KOPT-K1 (cell line): ENCODE data around the gene LTBP1.
"Not testable (repeated sequence)": the region's sequence is repeated elsewhere in the genome, so short reads cannot be mapped to it uniquely, and the experiment has no call there.

Source experiments
- H3K27ac ChIP-seq: fragments of 200-600 bp; sonication (generic); 2 replicates; pipeline ENCODE4 v1.5.1; 2016; ENCODE audit warnings: antibody characterized with exemption, mild to moderate bottlenecking, low read depth, low read length; ENCODE audit not compliant: poor library complexity, severe bottlenecking
- H3K36me3 ChIP-seq: fragments of 200-600 bp; sonication (generic); 2 replicates; pipeline ENCODE4 v1.5.1; 2017; ENCODE audit warnings: antibody characterized with exemption, mild to moderate bottlenecking, low read length, moderate library complexity; ENCODE audit not compliant: insufficient read depth
- H3K9me3 ChIP-seq: fragments of 200-600 bp; sonication (generic); 2 replicates; pipeline ENCODE4 v1.5.1; 2017; ENCODE audit warnings: antibody characterized with exemption, low read length, mild to moderate bottlenecking; ENCODE audit not compliant: insufficient read depth, poor library complexity, severe bottlenecking

Gene LTBP1

GRCh38 chr2:32946314-32947075, at the start of gene LTBP1:
Gene LTBP1 (plus strand): TSS chr2:32946953. CDS start chr2:32947325, 372 bp downstream.
- Histone ChIP-seq H3K36me3 (no peaks in the 10 kb centered on the region), H3K27ac (no peak within 1 kb of the TSS), H3K9me3 (no peaks in the 10 kb centered on the region)

GRCh38 chr2:32900246-32900973, 46.3 kb upstream of the LTBP1 start:
- Histone ChIP-seq H3K27ac (no peak overlapping the region), H3K9me3 (peaks cover 3% of the 10 kb centered on the region), H3K36me3 (no peaks in the 10 kb centered on the region)

- Histone ChIP-seq H3K27ac (no peak overlapping the region), H3K36me3 (no peaks in the 10 kb centered on the region), H3K9me3 (peaks cover 3% of the 10 kb centered on the region)
Observed at GRCh38 chr2:32901313-32901712, 45.4 kb upstream of the LTBP1 start.

- Histone ChIP-seq H3K9me3 (peaks cover 3% of the 10 kb centered on the region), H3K36me3 (no peaks in the 10 kb centered on the region), H3K27ac (no peak overlapping the region)
Observed at GRCh38 chr2:32902174-32902573, 44.6 kb upstream of the LTBP1 start.

- no peaks in the 10 kb centered on the region for H3K9me3 ChIP-seq
- no peaks in the 10 kb centered on the region for H3K36me3 ChIP-seq
- H3K27ac ChIP-seq: no peak overlapping the region
Observed at GRCh38 chr2:32902986-32903385, 43.8 kb upstream of the LTBP1 start.

GRCh38 chr2:32904074-32904473, 42.7 kb upstream of the LTBP1 start:
- H3K27ac ChIP-seq: no peak overlapping the region
- H3K36me3 ChIP-seq: no peaks in the 10 kb centered on the region
- H3K9me3 ChIP-seq: no peaks in the 10 kb centered on the region

- Histone ChIP-seq H3K36me3 (no peaks in the 10 kb centered on the region), H3K9me3 (no peaks in the 10 kb centered on the region), H3K27ac (no peak overlapping the region)
Observed at GRCh38 chr2:32904751-32905150, 42.0 kb upstream of the LTBP1 start.

GRCh38 chr2:32905270-32905669, 41.5 kb upstream of the LTBP1 start:
- no peak overlapping the region for H3K27ac ChIP-seq
- H3K9me3 ChIP-seq: no peaks in the 10 kb centered on the region
- H3K36me3 ChIP-seq: no peaks in the 10 kb centered on the region

GRCh38 chr2:32910883-32911598, 35.7 kb upstream of the LTBP1 start:
- no peak overlapping the region for H3K27ac ChIP-seq

GRCh38 chr2:32915694-32916093, 31.1 kb upstream of the LTBP1 start:
- Histone ChIP-seq H3K9me3 (no peaks in the 10 kb centered on the region), H3K27ac (no peak overlapping the region), H3K36me3 (no peaks in the 10 kb centered on the region)

More at GRCh38 chr2:32910883-32911598, 35.7 kb upstream of the LTBP1 start:
- Histone ChIP-seq H3K9me3 (no peaks in the 10 kb centered on the region), H3K36me3 (no peaks in the 10 kb centered on the region)

- Histone ChIP-seq H3K9me3 (peaks cover 6% of the 10 kb centered on the region), H3K27ac (no peak overlapping the region), H3K36me3 (no peaks in the 10 kb centered on the region)
Observed at GRCh38 chr2:32918774-32919173, 28.0 kb upstream of the LTBP1 start.

- H3K9me3 ChIP-seq, H3K27ac ChIP-seq, H3K36me3 ChIP-seq: not testable (repeated sequence)
Observed at GRCh38 chr2:32919901-32920300, 26.9 kb upstream of the LTBP1 start.

- H3K27ac ChIP-seq, H3K36me3 ChIP-seq, H3K9me3 ChIP-seq: not testable (repeated sequence)
Observed at GRCh38 chr2:32921486-32921885, 25.3 kb upstream of the LTBP1 start.

GRCh38 chr2:32922501-32922900, 24.3 kb upstream of the LTBP1 start:
- H3K36me3 ChIP-seq: no peaks in the 10 kb centered on the region

GRCh38 chr2:32923109-32923508, 23.6 kb upstream of the LTBP1 start:
- H3K27ac ChIP-seq: no peak overlapping the region
- peaks cover 6% of the 10 kb centered on the region for H3K9me3 ChIP-seq
- H3K36me3 ChIP-seq: no peaks in the 10 kb centered on the region

More at GRCh38 chr2:32922501-32922900, 24.3 kb upstream of the LTBP1 start:
- no peak overlapping the region for H3K27ac ChIP-seq
- peaks cover 6% of the 10 kb centered on the region for H3K9me3 ChIP-seq
